H1 (cell line): ENCODE measurements around the gene FPGS. TPM values are rescaled to one million over a fixed set of nuclear protein-coding genes. Genes with fewer than 3 reads are reported as not detected.
A peak's percentile ranks its signal among the peaks of the same experiment; 100 is the strongest.

Source experiments
- CTCF ChIA-PET: fragments of 300-600 bp; sonication (Branson Sonifier 250); formaldehyde crosslinking; loops from one replicate; lab custom pipeline; 2021; ENCODE audit not compliant: partially characterized antibody; lab: Charles Lee
- POLR2A ChIA-PET: fragments of 300-600 bp; sonication (Branson Sonifier 250); formaldehyde crosslinking; loops from one replicate; lab custom pipeline; 2021; ENCODE audit warnings: inconsistent platforms; ENCODE audit not compliant: partially characterized antibody; lab: Charles Lee
- DNase-seq, 2 experiments: peaks; one replicate each; pipeline versions ENCODE4 v3.0.0 to v3.0.0-alpha.2; 2010 to 2022; ENCODE audit warnings: low spot score in 2 of 2, low read depth in 1 of 2, mixed read lengths in 1 of 2
- FAIRE-seq: peaks from 2 replicates; lab custom pipeline; 2011; peaks lifted over from hg19 to GRCh38; lab: Jason Lieb, UNC
- H2AFZ ChIP-seq: 2 replicates; pipeline ENCODE4 v1.8.1; 2012; ENCODE audit warnings: low read length, inconsistent platforms
- H2AK5ac ChIP-seq: 2 replicates; pipeline ENCODE4 v1.6.1; 2013; ENCODE audit warnings: low read depth, low read length
- H2BK120ac ChIP-seq: replicated peaks from 2 replicates; pipeline ENCODE3; 2013; ENCODE audit warnings: low read depth, low read length, inconsistent platforms
- H2BK12ac ChIP-seq: 2 replicates; pipeline ENCODE4 v1.6.1; 2013; ENCODE audit warnings: low read depth, low read length
- H2BK15ac ChIP-seq: 2 replicates; pipeline ENCODE4 v1.6.1; 2013; ENCODE audit warnings: low read length
- H2BK20ac ChIP-seq: 2 replicates; pipeline ENCODE4 v1.6.1; 2013; ENCODE audit warnings: low read length
- H2BK5ac ChIP-seq: 2 replicates; pipeline ENCODE4 v1.6.1; 2013; ENCODE audit warnings: low read depth, low read length
- H3K14ac ChIP-seq: 2 replicates; pipeline ENCODE4 v1.6.1; 2013; ENCODE audit warnings: inconsistent platforms; ENCODE audit not compliant: insufficient read length
- H3K18ac ChIP-seq: 2 replicates; pipeline ENCODE4 v1.6.1; 2013; ENCODE audit warnings: low read length; ENCODE audit errors: extremely low read depth
- H3K23ac ChIP-seq: 2 replicates; pipeline ENCODE4 v1.6.1; 2013; ENCODE audit warnings: inconsistent platforms; ENCODE audit not compliant: insufficient read length
- H3K23me2 ChIP-seq: 2 replicates; pipeline ENCODE4 v1.6.1; 2013; ENCODE audit warnings: low read depth, low read length
- H3K27ac ChIP-seq: 2 replicates; pipeline ENCODE4 v1.6.1; 2011; ENCODE audit warnings: low read depth, low read length, inconsistent platforms
- H3K27me3 ChIP-seq, 4 experiments: replicated peaks in 1 of 4; 1 replicate in 1 of 4; 2 replicates in 3 of 4; pipeline versions ENCODE4 v1.6.1 to v1.8.1; 2011 to 2013; ENCODE audit warnings: low read length in 3 of 4, mild to moderate bottlenecking in 3 of 4, inconsistent platforms in 2 of 4, mixed read lengths in 2 of 4, moderate library complexity in 1 of 4; ENCODE audit not compliant: control insufficient read depth in 3 of 4, insufficient read depth in 3 of 4; ENCODE audit errors: extremely low read depth in 1 of 4
- H3K36me3 ChIP-seq, 4 experiments: 2 replicates each; pipeline versions ENCODE4 v1.6.1 to v1.8.1; 2011 to 2013; ENCODE audit warnings: mild to moderate bottlenecking in 4 of 4, low read length in 3 of 4, moderate library complexity in 2 of 4, control low read depth in 1 of 4, inconsistent platforms in 1 of 4; ENCODE audit not compliant: insufficient read depth in 4 of 4, control insufficient read depth in 2 of 4
- H3K4ac ChIP-seq: replicated peaks from 2 replicates; pipeline ENCODE3; 2013; ENCODE audit warnings: low read length, low read depth, mixed read lengths, inconsistent platforms; ENCODE audit not compliant: insufficient read length
- H3K4me1 ChIP-seq, 4 experiments: replicated peaks in 1 of 4; 1 replicate in 1 of 4; 2 replicates in 3 of 4; pipeline versions ENCODE4 v1.6.1 to v1.8.1; 2011 to 2013; ENCODE audit warnings: low read length in 3 of 4, inconsistent platforms in 2 of 4, mixed read lengths in 1 of 4; ENCODE audit not compliant: insufficient read depth in 4 of 4, control insufficient read depth in 3 of 4
- H3K4me2 ChIP-seq, 2 experiments: 2 replicates each; pipeline versions ENCODE4 v1.6.1 to v1.8.1; 2011 to 2013; ENCODE audit warnings: low read depth in 2 of 2, low read length in 2 of 2, control low read depth in 1 of 2, inconsistent platforms in 1 of 2, mild to moderate bottlenecking in 1 of 2; ENCODE audit not compliant: insufficient read depth in 1 of 2
- H3K4me3 ChIP-seq, 4 experiments: fragments of 200-600, 300-600 bp in 1 of 4; sonication (generic), shearing (Covaris generic), sonication (Bioruptor Twin) in 1 of 4; 2 replicates each; pipeline versions ENCODE4 v1.5.1 to v1.8.1; 2011 to 2016; ENCODE audit warnings: low read length in 4 of 4, low read depth in 3 of 4, control low read depth in 2 of 4, inconsistent platforms in 2 of 4, mild to moderate bottlenecking in 2 of 4, mixed read lengths in 1 of 4, moderate library complexity in 1 of 4; ENCODE audit not compliant: insufficient read depth in 2 of 4; ENCODE audit errors: extremely low read depth in 1 of 4
- H3K56ac ChIP-seq: replicated peaks from 2 replicates; pipeline ENCODE3; 2013; ENCODE audit warnings: low read depth, mild to moderate bottlenecking, mixed read lengths, low read length, inconsistent platforms; ENCODE audit not compliant: insufficient read length
- H3K79me1 ChIP-seq: 2 replicates; pipeline ENCODE4 v1.6.1; 2013; ENCODE audit warnings: low read depth, low read length, control low read depth
- H3K79me2 ChIP-seq, 2 experiments: 2 replicates each; pipeline versions ENCODE4 v1.6.1 to v1.8.1; 2012 to 2013; ENCODE audit warnings: low read length in 2 of 2, mild to moderate bottlenecking in 2 of 2, inconsistent platforms in 1 of 2; ENCODE audit not compliant: insufficient read depth in 2 of 2, control insufficient read depth in 1 of 2
- H3K9ac ChIP-seq, 4 experiments: replicated peaks in 1 of 4; 1 replicate in 1 of 4; 2 replicates in 3 of 4; pipeline versions ENCODE4 v1.6.1 to v1.8.1; 2011 to 2013; ENCODE audit warnings: low read depth in 3 of 4, low read length in 3 of 4, control low read depth in 2 of 4, mild to moderate bottlenecking in 2 of 4, moderate library complexity in 2 of 4, inconsistent platforms in 1 of 4; ENCODE audit errors: extremely low read depth in 1 of 4
- H3K9me3 ChIP-seq, 2 experiments: 2 replicates each; pipeline versions ENCODE4 v1.6.1 to v1.8.1; 2012 to 2013; ENCODE audit warnings: mild to moderate bottlenecking in 2 of 2, moderate library complexity in 2 of 2, control low read depth in 1 of 2, inconsistent platforms in 1 of 2, low read depth in 1 of 2, low read length in 1 of 2, mixed read lengths in 1 of 2; ENCODE audit not compliant: insufficient read depth in 2 of 2
- H4K20me1 ChIP-seq, 2 experiments: replicated peaks in 1 of 2; 2 replicates each; pipeline versions ENCODE3 to v1.8.1; 2011 to 2013; ENCODE audit warnings: inconsistent platforms in 2 of 2, low read length in 2 of 2, mild to moderate bottlenecking in 1 of 2; ENCODE audit not compliant: insufficient read depth in 2 of 2, control insufficient read depth in 1 of 2
- H4K5ac ChIP-seq: 2 replicates; pipeline ENCODE4 v1.6.1; 2013; ENCODE audit warnings: low read length, low read depth, mixed read lengths, inconsistent platforms; ENCODE audit not compliant: insufficient read length
- H4K8ac ChIP-seq: 2 replicates; pipeline ENCODE4 v1.8.0; 2013; ENCODE audit warnings: mild to moderate bottlenecking, moderate library complexity, low read length, inconsistent platforms; ENCODE audit not compliant: insufficient read depth; ENCODE audit errors: extremely low read depth
- H4K91ac ChIP-seq: replicated peaks from 2 replicates; pipeline ENCODE3; 2013; ENCODE audit warnings: low read length, mixed read lengths, inconsistent platforms; ENCODE audit not compliant: insufficient read length
- CTCF ChIP-seq, 3 experiments: IDR thresholded peaks; 1 replicate in 2 of 3; 2 replicates in 1 of 3; pipeline versions ENCODE4 v1.5.1 to v1.6.1; 2011; ENCODE audit warnings: low read length in 3 of 3, mild to moderate bottlenecking in 3 of 3, inconsistent platforms in 2 of 3, low read depth in 1 of 3, moderate library complexity in 1 of 3; ENCODE audit not compliant: insufficient read depth in 1 of 3; ENCODE audit errors: control extremely low read depth in 1 of 3
- GABPA ChIP-seq: IDR thresholded peaks from 2 replicates; pipeline ENCODE4 v1.6.1; 2011; ENCODE audit warnings: mild to moderate bottlenecking, low read length, moderate library complexity, borderline replicate concordance; ENCODE audit not compliant: insufficient read depth
- JUN ChIP-seq: IDR thresholded peaks from 2 replicates; pipeline ENCODE4 v1.6.1; 2011; ENCODE audit warnings: low read depth, mild to moderate bottlenecking, improper control_type of control experiment, low read length
- RAD21 ChIP-seq, 2 experiments: IDR thresholded peaks in 1 of 2; conservative IDR thresholded peaks in 1 of 2; 2 replicates each; pipeline ENCODE4 v1.6.1; 2011; ENCODE audit warnings: low read depth in 2 of 2, low read length in 2 of 2, improper control_type of control experiment in 1 of 2, inconsistent platforms in 1 of 2, mild to moderate bottlenecking in 1 of 2, moderate library complexity in 1 of 2
- SIN3A ChIP-seq, 2 experiments: IDR thresholded peaks in 1 of 2; conservative IDR thresholded peaks in 1 of 2; 2 replicates each; pipeline ENCODE4 v1.6.1; 2011 to 2012; ENCODE audit warnings: low read length in 2 of 2, improper control_type of control experiment in 1 of 2, low read depth in 1 of 2, mild to moderate bottlenecking in 1 of 2
- SIRT6 ChIP-seq: IDR thresholded peaks from one replicate; pipeline ENCODE4 v1.7.1; 2012; ENCODE audit warnings: low read length, inconsistent platforms
- YY1 ChIP-seq: IDR thresholded peaks from 2 replicates; pipeline ENCODE4 v1.6.1; 2011; ENCODE audit warnings: low read depth, mild to moderate bottlenecking, low read length
- WGBS, 2 experiments: shearing (Covaris generic) in 1 of 2; methylation state at CpG; one replicate each; pipeline versions ENCODE4 v1.1.6 to v1.1.7; 2013 to 2015; ENCODE audit warnings: low lambda C conversion rate in 2 of 2, mixed read lengths in 2 of 2, inconsistent platforms in 1 of 2, low coverage in 1 of 2, missing lambda C conversion rate in 1 of 2; ENCODE audit not compliant: insufficient replicate concordance in 2 of 2, insufficient coverage in 1 of 2, insufficient read length in 1 of 2; ENCODE audit errors: extremely low coverage in 1 of 2, missing lambda C conversion rate in 1 of 2; 5-methylcytosine and 5-hydroxymethylcytosine counted together
- polyA plus RNA-seq, 7 experiments: library from polyadenylated mRNA; depleted of rRNA in 3 of 7; stranded (reverse) in 5 of 7; unstranded in 2 of 7; fragments of >200 nt in 5 of 7; fragments of 200-250 nt in 2 of 7; gene quantifications; 1 replicate in 5 of 7; 2 replicates in 1 of 7; 4 replicates in 1 of 7; pipeline versions ENCODE4 v1.2.1 to v1.2.3, GENCODE V29; 2011 to 2013; ENCODE audit warnings: missing spikeins in 2 of 7, mixed read lengths in 2 of 7
- total RNA-seq: library from RNA; stranded (reverse); fragmentation: NEBNext Ultra II Directional; extraction: Animal tissue kit (Norgen Biotek cat#: 25700); gene quantifications from 2 replicates; pipeline ENCODE4 v1.2.1, GENCODE V29; 2021

Gene FPGS
- total and polyA plus RNA-seq, 2 of the 8 experiments (the other 6 are each of a cell fraction or from before 2014, with no cell fraction given) = 62.4 to 83.0 TPM

DNA sequence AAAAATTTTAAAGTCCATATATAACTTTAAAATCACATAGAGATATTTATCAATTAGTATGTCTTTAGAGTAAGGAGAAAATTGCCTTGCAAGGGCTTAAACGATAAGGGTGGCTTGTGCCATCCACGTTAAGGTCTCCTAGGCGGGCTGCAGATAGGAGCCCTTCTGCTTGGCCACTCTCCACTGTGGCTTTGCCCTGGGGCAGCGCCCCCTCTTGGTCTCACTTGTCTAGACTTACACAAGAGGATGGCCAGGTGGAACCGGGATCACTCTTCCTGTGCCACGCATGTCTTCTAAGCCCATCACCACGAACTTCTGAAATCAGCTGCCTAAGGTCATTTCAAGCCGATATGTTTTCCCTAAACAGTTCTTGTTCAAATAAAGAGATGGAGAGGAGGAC, 2.9 kb downstream of the FPGS start:
- peaks cover 2 to 14% of the 10 kb centered on the region in 2 experiments for H4K20me1 ChIP-seq
- H2BK5ac ChIP-seq = no peak overlapping the region
- no peak overlapping the region for H2AK5ac ChIP-seq
- no peak for FAIRE-seq
- WGBS, 2 experiments = 76% methylated on average over 8 of the region's 8 CpGs; no CpG with 5 or more reads in 1 of the 2 experiments
- H3K9me3 ChIP-seq = no peaks in the 10 kb centered on the region
- H3K14ac ChIP-seq = no peak overlapping the region
- POLR2A ChIA-PET = interaction anchor here (0.8 to 10.3 kb wide), 7 partner anchors 10 to 65 kb away, joined by 3 to 140 read pairs (median 5); partner anchors contain the start of genes CDK9 and ENG
- H3K4me2 ChIP-seq = no peak overlapping the region
- H4K8ac ChIP-seq = no peak overlapping the region
- H3K27me3 ChIP-seq = no peaks in the 10 kb centered on the region
- no peak overlapping the region for H3K56ac ChIP-seq
- H2AFZ ChIP-seq = no peak overlapping the region
- H3K27ac ChIP-seq = no peak overlapping the region
- no peak overlapping the region for H4K91ac ChIP-seq
- no peak overlapping the region for H3K9ac ChIP-seq
- H2BK20ac ChIP-seq = no peak overlapping the region
- no peak overlapping the region for H3K4ac ChIP-seq
- peaks cover 7% of the 10 kb centered on the region for H3K79me1 ChIP-seq
- H2BK120ac ChIP-seq = no peak overlapping the region
- H3K18ac ChIP-seq = no peak overlapping the region
- peaks cover 4 to 11% (median 8%) of the 10 kb centered on the region in 4 experiments; a peak in 6 of 8 replicates for H3K36me3 ChIP-seq
- peak; percentile 47 to 87 for DNase-seq
- no peak overlapping the region for H3K23ac ChIP-seq
- TF ChIP-seq GABPA (peak; percentile 76; the same call in 1 of the 2 replicates), RAD21 (IDR thresholded peaks at IDR 0.05 in 1 of 2, conservative IDR thresholded peaks at IDR 0.05 in 1 of 2; ENCODE audit: low read depth in 2 of 2, low read length in 2 of 2) (peak; percentile 42 to 59), JUN (no peak), CTCF (IDR thresholded peaks at IDR 0.05; ENCODE audit: control extremely low read depth in 1 of 3, insufficient read depth in 1 of 3, low read depth in 1 of 3, low read length in 3 of 3) (peak in 2 of 3 experiments; percentile 80 to 87; a peak in 3 of 4 replicates), SIRT6 (no peak), SIN3A (conservative IDR thresholded peaks at IDR 0.05 in 1 of 2, IDR thresholded peaks at IDR 0.05 in 1 of 2; ENCODE audit: low read depth in 1 of 2, low read length in 2 of 2) (0 out of 4 replicates have a peak, but pooled peaks of 1 of the 2 experiments have one; percentile 32), YY1 (0 out of 2 replicates have a peak, but pooled peaks have one; percentile 19)
- no peak overlapping the region for H2BK15ac ChIP-seq
- H3K23me2 ChIP-seq = peaks cover 10% of the 10 kb centered on the region; the same call in 1 of the 2 replicates
- CTCF ChIA-PET = interaction anchor here (0.6 to 4.4 kb wide), 32 partner anchors 12 to 216 kb away, joined by 3 to 21 read pairs (median 4); partner anchors contain the start of gene PIP5KL1
- peaks cover 0 to 15% of the 10 kb centered on the region in 2 experiments; a peak in 2 of 4 replicates for H3K79me2 ChIP-seq
- H2BK12ac ChIP-seq = no peak overlapping the region
- H3K4me1 ChIP-seq = peaks cover 5 to 16% (median 13%) of the 10 kb centered on the region in 4 experiments; a peak in 6 of 7 replicates
- no peak overlapping the region for H4K5ac ChIP-seq
- no peak overlapping the region for H3K4me3 ChIP-seq
